Small intestine (tissue), 7 donors: ENCODE results near the gene CHRNB4. TPM values are rescaled to one million over a fixed set of nuclear protein-coding genes. Genes with fewer than 3 reads are reported as not detected.

Experiments
- DNase-seq, 2 donors: peaks; one replicate each; pipeline versions ENCODE4 v3.0.0 to v3.0.0-alpha.2; 2013
- FAIRE-seq: peaks from 2 replicates; lab custom pipeline; 2012; peaks lifted over from hg19 to GRCh38; lab: Jason Lieb, UNC
- H3K27ac ChIP-seq, 3 donors: one replicate each; pipeline ENCODE4 v1.5.1; 2013; ENCODE audit warnings: low read length in 2 of 3, mild to moderate bottlenecking in 2 of 3, control low read depth in 1 of 3, inconsistent platforms in 1 of 3, low read depth in 1 of 3, moderate library complexity in 1 of 3
- H3K27me3 ChIP-seq, 3 donors: one replicate each; pipeline ENCODE4 v1.6.1; 2013; ENCODE audit warnings: low read length in 3 of 3, inconsistent platforms in 1 of 3; ENCODE audit not compliant: control insufficient read depth in 3 of 3, insufficient read depth in 3 of 3
- H3K36me3 ChIP-seq, 3 donors: one replicate each; pipeline ENCODE4 v1.6.1; 2013; ENCODE audit warnings: low read length in 3 of 3, inconsistent platforms in 1 of 3, low read depth in 1 of 3, mild to moderate bottlenecking in 1 of 3, moderate library complexity in 1 of 3; ENCODE audit not compliant: control insufficient read depth in 3 of 3, insufficient read depth in 2 of 3
- H3K4me1 ChIP-seq, 3 donors: one replicate each; pipeline ENCODE4 v1.6.1; 2013; ENCODE audit warnings: low read length in 2 of 3, inconsistent platforms in 1 of 3, low read depth in 1 of 3, mild to moderate bottlenecking in 1 of 3, moderate library complexity in 1 of 3; ENCODE audit not compliant: control insufficient read depth in 3 of 3, insufficient read depth in 2 of 3
- H3K4me3 ChIP-seq, 3 donors: one replicate each; pipeline ENCODE4 v1.5.1; 2013; ENCODE audit warnings: low read length in 3 of 3, control low read depth in 1 of 3, inconsistent platforms in 1 of 3, low read depth in 1 of 3, mild to moderate bottlenecking in 1 of 3, moderate library complexity in 1 of 3
- H3K9me3 ChIP-seq, 2 donors: one replicate each; pipeline ENCODE4 v1.6.1; 2013; ENCODE audit warnings: low read depth in 1 of 2, low read length in 1 of 2; ENCODE audit not compliant: control insufficient read depth in 2 of 2, insufficient read depth in 1 of 2
- WGBS, 3 donors: extraction: QIAGEN DNeasy Blood & Tissue Kit; methylation state at CpG; one replicate each; pipeline ENCODE4 v1.1.7; 2013; 5-methylcytosine and 5-hydroxymethylcytosine counted together
- polyA plus RNA-seq, 4 donors: library from polyadenylated mRNA; stranded (reverse) in 3 of 4; unstranded in 1 of 4; fragments of 200-250 nt in 3 of 4; fragments of 120-200 nt in 1 of 4; gene quantifications; one replicate each; pipeline versions ENCODE4 v1.2.1 to v1.2.3, GENCODE V29; 2013
- donor health status: healthy with polysubstance abuse.
- donor health status: control.
- donor health status: control.
- donor health status: Bipolar disorder and iron deficiency.
- donor health status: healthy.

Gene CHRNB4
- polyA plus RNA-seq, 4 donors = 0.43 to 1.4 TPM; not detected in 2

- no peak for FAIRE-seq
- 71 to 77% (median 72%) methylated on average over 5 of the region's 5 CpGs for WGBS, 3 donors
- no peak overlapping the region for H3K27ac ChIP-seq
Observed at GRCh38 chr15:78682004-78682651, 41.1 kb upstream of the CHRNB4 start.

DNA sequence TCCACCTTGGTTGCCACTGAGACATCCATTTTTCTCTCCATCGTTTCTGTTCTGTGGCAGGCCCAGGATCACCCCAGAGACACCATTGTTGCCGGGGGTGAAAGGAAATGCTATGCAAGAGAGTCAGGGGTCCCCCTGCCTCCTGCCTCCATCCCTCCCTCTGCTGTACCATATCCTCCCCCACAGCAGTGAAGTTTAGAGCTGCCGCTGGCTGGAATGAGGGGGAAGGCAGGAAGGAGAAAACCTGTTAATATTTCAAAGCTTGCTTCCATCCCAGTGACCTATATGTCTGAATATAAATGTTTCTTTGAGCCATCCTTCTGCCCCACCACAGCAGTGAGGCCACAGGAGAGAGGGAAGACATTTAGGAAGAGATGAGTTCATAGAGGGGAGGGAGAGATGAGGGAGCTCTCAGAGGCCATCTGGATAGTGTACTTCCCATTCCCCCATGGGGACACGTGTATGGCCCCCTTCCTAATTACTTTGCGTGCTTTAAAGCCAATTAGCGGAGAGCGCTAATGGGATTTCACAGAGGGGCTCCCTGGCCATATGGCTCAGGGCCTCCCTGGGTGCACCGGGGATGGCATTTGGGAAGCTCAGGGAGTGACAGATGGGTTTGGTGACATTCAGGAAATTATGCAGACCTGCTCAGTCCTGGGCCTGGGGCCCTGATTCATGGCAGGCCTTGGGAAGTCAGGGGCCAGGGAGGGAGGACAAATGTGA, 40.4 kb upstream of the CHRNB4 start:
- Histone ChIP-seq H3K4me1 (no peaks in the 10 kb centered on the region), H3K9me3 (no peaks in the 10 kb centered on the region), H3K27me3 (no peaks in the 10 kb centered on the region), H3K36me3 (no peaks in the 10 kb centered on the region), H3K4me3 (no peak overlapping the region), H3K27ac (no peak overlapping the region)
- 68 to 77% (median 71%) methylated on average over 8 of the region's 8 CpGs for WGBS, 3 donors
- FAIRE-seq = no peak
- DNase-seq = no peak

More at GRCh38 chr15:78682004-78682651, 41.1 kb upstream of the CHRNB4 start:
- Histone ChIP-seq H3K9me3 (no peaks in the 10 kb centered on the region), H3K27me3 (no peaks in the 10 kb centered on the region), H3K4me3 (no peak overlapping the region), H3K4me1 (no peaks in the 10 kb centered on the region), H3K36me3 (no peaks in the 10 kb centered on the region)
- no peak for DNase-seq

DNA sequence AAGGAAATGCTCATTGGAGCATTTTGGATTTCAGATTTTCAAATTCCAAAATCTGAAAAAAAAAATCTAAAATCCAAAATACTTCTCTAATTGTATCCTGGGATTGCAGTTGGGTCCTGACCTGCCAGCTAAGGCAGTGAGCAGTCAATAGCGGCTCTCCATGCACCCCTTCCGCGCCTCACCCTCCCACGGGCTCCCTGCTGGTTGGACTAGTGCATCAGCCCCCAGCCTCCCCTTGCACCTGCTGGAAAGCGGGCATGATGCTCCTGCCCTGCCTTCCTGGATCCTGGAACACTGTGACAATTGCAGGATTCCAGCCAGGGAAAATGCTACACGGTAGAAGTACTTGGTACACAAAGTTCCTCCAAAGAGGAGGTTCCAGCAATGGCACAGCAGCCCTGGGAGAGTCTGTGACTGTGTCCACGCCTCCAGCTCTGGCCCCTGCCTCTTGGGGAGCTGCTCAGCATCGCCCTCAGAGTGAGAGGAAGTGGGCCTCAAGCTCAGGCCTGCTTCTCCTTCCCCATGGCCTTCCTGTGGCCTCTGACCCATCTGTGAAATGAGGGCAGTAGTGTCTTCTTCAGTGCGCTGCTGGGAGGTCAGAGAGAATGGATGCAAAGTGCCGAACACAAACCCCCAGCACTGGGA, 39.5 kb upstream of the CHRNB4 start:
- no peak for DNase-seq
- Histone ChIP-seq H3K27ac (no peak overlapping the region), H3K27me3 (no peaks in the 10 kb centered on the region), H3K9me3 (no peaks in the 10 kb centered on the region), H3K4me1 (no peaks in the 10 kb centered on the region), H3K4me3 (no peak overlapping the region), H3K36me3 (no peaks in the 10 kb centered on the region)
- 76 to 82% (median 80%) methylated on average over 10 of the region's 10 CpGs for WGBS, 3 donors
- FAIRE-seq = no peak

DNA sequence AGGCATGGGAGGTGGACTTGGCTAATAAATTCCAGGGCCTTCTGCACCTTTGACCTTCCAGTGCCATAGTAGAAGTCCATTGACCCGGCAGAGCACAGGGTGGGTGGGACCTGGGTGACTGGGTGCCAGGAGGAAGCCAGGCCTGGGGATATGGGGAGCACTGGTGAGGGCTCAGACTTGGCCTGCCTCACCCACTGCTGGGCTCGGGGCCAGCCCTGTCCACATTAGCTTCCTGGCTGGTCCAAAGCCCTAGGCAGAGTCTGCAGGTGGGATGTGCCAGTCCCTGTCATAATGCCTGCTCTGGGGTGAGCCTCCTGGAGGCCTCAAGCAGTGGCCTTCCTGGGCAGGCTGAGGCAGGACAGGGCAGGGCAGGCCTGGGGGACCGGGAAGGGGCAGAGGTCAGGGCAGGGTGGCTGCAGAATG, 38.1 kb upstream of the CHRNB4 start:
- Histone ChIP-seq H3K27ac (no peak overlapping the region), H3K4me3 (no peak overlapping the region), H3K9me3 (peaks cover 0 to under 1% of the 10 kb centered on the region in 2 donors), H3K4me1 (no peaks in the 10 kb centered on the region), H3K27me3 (no peaks in the 10 kb centered on the region), H3K36me3 (no peaks in the 10 kb centered on the region)
- no peak for FAIRE-seq
- 32 to 65% (median 41%) methylated on average over 3 of the region's 3 CpGs for WGBS, 3 donors
- DNase-seq = no peak

DNA sequence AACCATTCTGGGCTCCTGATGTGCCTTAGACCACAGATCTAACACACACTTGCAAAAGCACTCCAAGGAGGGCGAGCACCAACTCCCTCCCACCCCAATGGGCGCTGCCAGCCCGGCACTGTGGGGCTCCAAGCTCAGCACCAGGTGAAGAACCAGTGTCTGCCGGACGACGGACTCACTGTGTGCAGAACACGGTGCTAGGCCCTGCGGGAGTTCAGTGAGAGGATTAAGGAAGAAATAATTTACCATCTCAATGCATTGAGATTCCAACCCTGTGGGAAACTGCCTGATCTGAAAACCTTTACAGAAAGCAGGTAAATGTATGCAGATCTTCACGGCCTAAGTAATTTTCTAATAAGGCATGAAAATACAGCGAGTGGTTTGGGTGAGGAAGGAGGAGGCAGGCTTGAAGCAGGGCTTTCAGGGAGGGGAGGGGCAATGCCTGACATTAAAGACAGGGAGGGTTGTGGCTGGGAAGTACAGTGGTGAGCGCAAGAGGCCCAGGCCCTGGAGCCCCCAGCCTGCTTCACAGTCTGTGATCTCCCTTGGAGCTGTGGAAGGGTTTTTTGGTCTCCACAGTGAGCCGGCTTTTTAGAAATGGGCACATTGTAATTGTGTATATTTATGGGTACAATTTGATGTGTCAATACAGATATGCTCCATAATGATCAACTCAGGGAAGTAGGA, 35.6 kb upstream of the CHRNB4 start:
- no peaks in the 10 kb centered on the region for H3K36me3 ChIP-seq
- no peak overlapping the region for H3K27ac ChIP-seq
- 90 to 91% (median 91%) methylated on average over 12 of the region's 12 CpGs for WGBS, 3 donors
- no peaks in the 10 kb centered on the region for H3K27me3 ChIP-seq
- no peak for DNase-seq
- no peaks in the 10 kb centered on the region for H3K4me1 ChIP-seq
- FAIRE-seq = no peak
- no peak overlapping the region for H3K4me3 ChIP-seq
- H3K9me3 ChIP-seq = peaks cover 0 to 11% of the 10 kb centered on the region in 2 donors

DNA sequence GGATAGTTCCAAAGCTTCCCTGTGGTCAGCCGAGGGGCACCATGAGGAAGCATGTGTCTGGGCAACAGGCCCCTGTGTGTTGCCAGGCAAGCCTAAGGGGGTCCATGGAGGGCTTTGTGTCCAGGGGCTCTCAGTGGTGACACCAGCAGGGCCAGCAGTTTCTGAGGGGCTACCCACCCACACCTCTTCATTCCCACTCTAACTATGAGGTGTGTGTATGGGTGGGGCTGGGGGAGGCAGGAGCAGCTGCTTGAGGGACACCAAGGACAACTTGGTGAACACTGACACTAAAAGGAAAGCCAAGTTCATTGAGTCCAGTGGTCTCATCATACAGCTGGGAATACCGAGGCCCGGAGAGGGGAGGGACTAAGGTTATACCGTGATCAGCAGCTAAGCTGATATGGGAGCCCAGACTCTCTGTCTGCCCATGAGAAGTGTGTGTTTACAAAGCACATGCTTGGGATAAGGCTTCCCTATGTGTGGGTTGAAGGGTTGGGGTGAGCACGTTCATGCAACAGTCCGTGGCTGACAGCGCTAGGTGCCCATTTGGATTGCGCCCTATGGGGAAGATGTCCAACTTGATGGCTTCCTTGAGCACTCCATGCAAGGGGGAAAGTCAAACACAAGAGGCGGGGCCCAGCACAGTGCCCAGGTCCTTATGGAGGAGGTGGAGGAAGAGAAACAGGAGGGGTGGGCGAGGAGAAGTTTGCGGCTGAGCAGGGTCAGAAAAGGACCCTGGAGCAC, 34.8 kb upstream of the CHRNB4 start:
- H3K36me3 ChIP-seq = no peaks in the 10 kb centered on the region
- no peak for FAIRE-seq
- 86 to 91% (median 89%) methylated on average over 11 of the region's 11 CpGs for WGBS, 3 donors

DNA sequence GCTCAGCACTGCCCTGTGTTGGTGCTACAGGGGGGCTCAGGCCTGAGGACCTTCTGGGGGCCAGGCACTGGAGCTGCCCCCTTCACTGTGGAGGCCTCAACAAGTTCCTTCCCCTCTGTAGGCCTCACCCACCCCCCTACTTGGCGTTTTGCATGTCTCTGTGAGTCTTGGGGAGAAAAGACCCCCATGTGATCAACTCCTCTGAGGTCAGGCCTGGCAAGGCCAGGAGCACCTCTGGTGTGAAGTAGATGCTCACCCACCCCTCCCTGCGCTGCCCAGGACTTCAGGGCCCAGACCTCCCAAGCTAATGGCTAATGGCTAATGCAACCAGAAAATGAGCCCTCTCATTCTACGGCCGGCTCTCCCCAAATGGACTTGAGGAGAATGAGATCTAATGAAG, 34.2 kb upstream of the CHRNB4 start:
- FAIRE-seq (no peak), DNase-seq (no peak)
- H3K27ac ChIP-seq = no peak overlapping the region
- H3K4me1 ChIP-seq = no peaks in the 10 kb centered on the region
- peaks cover 0 to 11% of the 10 kb centered on the region in 2 donors for H3K9me3 ChIP-seq
- WGBS, 3 donors = 84 to 94% (median 93%) methylated on average over 4 of the region's 4 CpGs
- no peaks in the 10 kb centered on the region for H3K27me3 ChIP-seq
- H3K4me3 ChIP-seq = no peak overlapping the region
- H3K36me3 ChIP-seq = no peaks in the 10 kb centered on the region

More for the DNA sequence above, 34.8 kb upstream of the CHRNB4 start:
- H3K27me3 ChIP-seq = no peaks in the 10 kb centered on the region
- no peak overlapping the region for H3K27ac ChIP-seq
- no peak overlapping the region for H3K4me3 ChIP-seq
- peaks cover 0 to 11% of the 10 kb centered on the region in 2 donors for H3K9me3 ChIP-seq
- DNase-seq = no peak
- no peaks in the 10 kb centered on the region for H3K4me1 ChIP-seq
